ENCODE measurements around the gene MAB21L1.

GRCh38 chr13:35479706-35480105, 3.2 kb upstream of the MAB21L1 start:
- no peak for TF ChIP-seq CTCF (IDR thresholded peaks at IDR 0.05; ENCODE audit: extremely low read depth in 1 of 2, insufficient read depth in 1 of 2, low read depth in 1 of 2, low read length in 2 of 2)
- TF ChIP-seq POLR2A (IDR thresholded peaks at IDR 0.05; ENCODE audit: low read depth, low read length): no peak
- TF ChIP-seq POLR2AphosphoS5 (IDR thresholded peaks at IDR 0.05; ENCODE audit: insufficient read depth, low read depth, low read length): no peak
- TF ChIP-seq JUN (IDR thresholded peaks at IDR 0.05; ENCODE audit: borderline replicate concordance, insufficient read depth, insufficient read length, low read depth): no peak
- no peak for TF ChIP-seq GATA2 (IDR thresholded peaks at IDR 0.05; ENCODE audit: insufficient read depth, insufficient read length, low read depth, low read length)
- TF ChIP-seq EZH2 (IDR thresholded peaks at IDR 0.05; ENCODE audit: borderline replicate concordance, low read depth, low read length, severe bottlenecking): no peak

Measured in endothelial cell of umbilical vein (primary cell).